ENCODE results near the gene WDR5. TPM values are rescaled to one million over a fixed set of nuclear protein-coding genes. Genes with fewer than 3 reads are reported as not detected.
A peak's percentile ranks its signal among the peaks of the same experiment; 100 is the strongest.

The WDR5 gene
- total and polyA plus RNA-seq, 9 donors = 8.7 to 33.5 (median 28.4) TPM

DNA sequence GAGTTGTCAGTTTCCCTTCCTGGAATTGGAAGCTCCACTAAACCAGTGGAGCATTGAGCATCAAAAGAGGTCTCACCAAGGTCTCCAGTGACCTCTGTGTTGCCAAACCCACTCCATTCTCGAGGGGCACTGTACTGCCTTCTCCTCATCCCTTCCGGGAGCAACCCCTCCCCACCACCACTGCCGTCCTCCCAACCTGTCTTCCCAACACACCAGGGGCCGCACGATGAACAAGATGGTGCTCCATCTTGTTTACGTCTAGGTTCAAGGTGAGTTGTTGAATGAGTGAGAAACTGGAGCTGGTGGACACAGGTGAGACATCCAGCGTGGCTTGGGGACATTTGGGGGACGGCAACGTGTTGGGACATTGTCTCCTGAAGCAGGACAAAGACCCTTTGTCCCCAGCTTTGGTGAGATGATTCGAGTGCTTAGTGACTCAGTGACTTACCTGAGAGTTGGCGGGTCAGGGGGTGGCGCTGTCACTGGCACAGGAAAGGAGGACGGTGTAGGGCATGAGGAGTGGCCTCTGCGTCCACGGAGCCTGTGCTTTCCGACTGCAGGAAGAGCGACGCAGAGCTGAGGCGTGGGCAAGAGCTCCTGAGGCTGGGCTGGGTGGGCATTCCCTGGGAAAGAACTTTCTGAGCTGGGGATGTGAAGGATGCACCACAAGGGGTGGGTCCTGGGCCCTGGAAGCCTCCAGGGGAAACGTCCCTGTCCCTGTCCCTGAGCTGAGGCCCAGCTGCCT is 73.3 kb downstream of the WDR5 start:
- Histone ChIP-seq H3K9me3 (no peaks in the 10 kb centered on the region), H3K27me3 (no peaks in the 10 kb centered on the region), H3K27ac (no peak overlapping the region), H3K4me1 (ENCODE audit: insufficient read depth) (peaks cover 19% of the 10 kb centered on the region), H3K36me3 (no peaks in the 10 kb centered on the region), H3K4me3 (no peak overlapping the region)
- intact Hi-C loops (cut with DNase I) = no loop called here
- peak in 3 of 5 donors; percentile 8 to 31 (median 17) for DNase-seq
- 90 to 96% (median 96%) methylated on average over 20 of the region's 20 CpGs for WGBS, 3 donors
- TF ChIP-seq EP300 (IDR thresholded peaks at IDR 0.05) (no peak), POLR2A (IDR thresholded peaks at IDR 0.05) (no peak), CTCF (IDR thresholded peaks at IDR 0.05) (no peak)

Small RNAs within 50 kb of the gene (small RNA-seq; reads per million reads assigned to genes)
- gene RNU6ATAC = 0.95 reads per million, percentile 55 among the genes with 10 or more reads in this experiment

Other genes starting within 250 kb of the WDR5 start
- 10 to 100 TPM in 2 of 7 donors, 1 to 10 TPM in 5; 3.7 to 14.1 (median 7.8) TPM for gene VAV2, start 143.8 kb upstream of the WDR5 start, total RNA-seq
- gene VAV2, start 143.8 kb upstream of the WDR5 start, polyA plus RNA-seq = 1 to 10 TPM; 5.4 to 6.7 TPM
- gene BRD3OS, start 110.6 kb upstream of the WDR5 start, total RNA-seq = 10 to 100 TPM; 14.5 to 26.3 (median 21.1) TPM
- 10 to 100 TPM; 17.1 to 28.1 TPM for gene BRD3OS, start 110.6 kb upstream of the WDR5 start, polyA plus RNA-seq
- 10 to 100 TPM; 15.9 to 52.1 (median 39.2) TPM for gene BRD3, start 68.1 kb upstream of the WDR5 start, total RNA-seq
- gene BRD3, start 68.1 kb upstream of the WDR5 start, polyA plus RNA-seq = 10 to 100 TPM; 14.9 to 17.1 TPM
- gene RNU6ATAC, start 28.5 kb downstream of the WDR5 start, total RNA-seq = 100 to 1,000 TPM in 3 of 7 donors, 10 to 100 TPM in 2, not detected in 2; 74.9 to 294 (median 169) TPM
- not detected for gene RNU6ATAC, start 28.5 kb downstream of the WDR5 start, polyA plus RNA-seq
- 10 to 100 TPM; 23.0 to 82.2 (median 71.8) TPM for gene RXRA, start 190.4 kb downstream of the WDR5 start, total RNA-seq
- gene RXRA, start 190.4 kb downstream of the WDR5 start, polyA plus RNA-seq = 10 to 100 TPM; 12.4 to 53.2 TPM

Measured in ovary (tissue), 9 donors.